ENCODE data around the gene PIGK.

Gene PIGK

DNA sequence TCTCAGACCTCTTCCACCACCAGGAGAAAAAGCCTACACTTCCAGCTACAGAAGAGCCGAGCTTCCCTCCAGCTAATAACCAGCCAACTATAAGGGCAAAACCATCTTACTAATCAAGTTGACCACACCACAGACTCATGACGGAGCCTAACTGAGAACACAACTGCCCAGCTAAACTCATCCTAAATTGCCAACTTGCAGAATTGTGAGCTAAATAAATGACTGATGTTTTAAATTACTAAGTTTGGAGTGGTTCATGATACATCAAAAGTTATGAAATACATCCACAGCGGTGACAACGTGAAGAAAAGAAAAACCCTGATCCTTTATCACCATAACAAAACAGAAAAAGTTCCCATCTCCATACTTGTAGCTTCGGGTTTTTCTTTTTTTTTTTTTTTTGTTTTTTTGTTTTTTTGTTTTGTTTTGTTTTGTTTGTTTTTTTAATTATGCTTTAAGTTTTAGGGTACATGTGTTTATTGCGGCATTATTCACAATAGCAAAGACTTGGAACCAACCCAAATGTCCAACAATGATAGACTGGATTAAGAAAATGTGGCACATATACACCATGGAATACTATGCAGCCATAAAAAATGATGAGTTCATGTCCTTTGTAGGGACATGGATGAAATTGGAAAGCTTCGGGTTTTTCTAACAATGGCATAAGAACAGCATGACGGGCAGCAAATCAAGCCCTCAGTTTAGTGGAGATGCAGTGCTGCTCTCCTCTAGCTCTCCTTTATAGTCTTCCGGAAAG lies 122.6 kb downstream of the PIGK start:
- no peak for DNase-seq (ENCODE audit: low read depth)

DNA sequence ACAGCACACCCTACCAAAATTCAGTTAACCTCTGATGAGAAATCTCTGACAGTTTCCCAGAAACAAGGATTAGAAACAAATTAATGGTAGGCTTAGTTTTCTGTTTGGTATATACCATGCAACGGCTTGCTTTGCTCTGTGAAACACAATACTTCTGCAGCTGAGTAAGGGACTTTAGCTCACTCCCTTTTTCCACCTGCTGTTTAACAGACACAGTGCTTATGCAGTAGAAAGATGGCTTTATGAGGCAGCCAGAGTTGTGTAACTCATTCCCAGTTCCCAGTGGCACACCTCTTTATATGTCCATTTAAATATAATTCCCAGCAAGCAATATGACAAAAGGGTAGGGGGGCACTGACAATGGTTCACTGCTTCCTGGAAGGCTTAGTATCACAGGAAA lies 124.0 kb downstream of the PIGK start:
- no peak for DNase-seq (ENCODE audit: low read depth)

DNA sequence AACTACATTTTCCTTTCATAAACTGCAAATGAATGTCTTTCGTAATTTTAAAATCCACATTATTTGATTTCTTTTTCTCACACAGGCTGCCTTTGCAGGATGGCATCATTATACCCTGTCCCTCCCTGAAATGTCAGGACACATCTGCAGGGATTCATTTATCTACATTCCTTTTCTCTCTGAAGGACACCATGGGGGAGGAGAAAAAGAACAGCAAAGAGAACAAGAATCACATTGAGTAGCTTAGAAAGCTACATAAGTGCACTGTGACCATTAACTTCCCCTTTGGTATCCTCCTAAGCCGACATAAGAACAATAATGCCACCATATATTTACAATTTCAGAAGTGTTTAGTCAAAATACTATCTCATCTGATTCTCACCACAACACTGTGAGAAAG lies 129.5 kb downstream of the PIGK start:
- DNase-seq (ENCODE audit: low read depth): no peak

DNA sequence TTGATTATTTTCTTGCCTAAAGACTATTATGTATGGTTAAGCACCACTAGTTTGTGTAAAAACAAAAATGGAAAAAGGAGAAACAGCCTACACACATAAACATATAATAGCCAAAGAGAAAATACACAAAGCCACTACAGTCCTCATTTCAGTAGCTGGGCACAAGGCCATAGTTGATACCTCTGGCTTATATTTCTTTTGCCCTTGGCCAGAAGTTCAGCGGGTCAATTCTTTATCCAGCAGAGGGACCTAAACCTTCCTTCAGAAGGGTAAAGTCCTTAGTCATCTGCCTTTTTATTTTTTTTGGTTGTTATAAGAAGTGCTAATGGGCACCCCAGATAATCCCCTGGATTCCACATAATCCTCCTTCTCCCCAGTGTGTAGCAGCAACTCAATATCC lies 134.1 kb downstream of the PIGK start:
- DNase-seq (ENCODE audit: low read depth): no peak

DNA sequence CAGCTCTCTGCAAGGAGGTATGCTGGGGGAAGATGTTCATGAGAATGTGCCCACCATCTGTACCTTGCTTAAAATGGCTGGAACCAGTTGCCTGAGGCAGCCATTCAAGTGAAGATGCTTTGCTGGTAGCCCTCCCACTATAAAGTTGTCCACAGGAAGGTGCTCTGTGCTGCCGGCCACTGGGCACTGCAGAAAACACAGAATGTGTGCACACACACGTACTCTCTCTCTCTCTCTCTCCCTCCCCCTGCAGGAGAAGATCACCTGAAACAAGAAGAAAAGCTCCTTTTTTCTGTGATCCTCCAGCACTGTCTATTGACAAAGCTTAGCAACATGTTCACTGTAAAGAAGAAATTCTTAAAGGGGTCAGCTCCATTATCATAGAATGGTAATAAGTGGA lies 134.8 kb downstream of the PIGK start:
- DNase-seq (ENCODE audit: low read depth): no peak

DNA sequence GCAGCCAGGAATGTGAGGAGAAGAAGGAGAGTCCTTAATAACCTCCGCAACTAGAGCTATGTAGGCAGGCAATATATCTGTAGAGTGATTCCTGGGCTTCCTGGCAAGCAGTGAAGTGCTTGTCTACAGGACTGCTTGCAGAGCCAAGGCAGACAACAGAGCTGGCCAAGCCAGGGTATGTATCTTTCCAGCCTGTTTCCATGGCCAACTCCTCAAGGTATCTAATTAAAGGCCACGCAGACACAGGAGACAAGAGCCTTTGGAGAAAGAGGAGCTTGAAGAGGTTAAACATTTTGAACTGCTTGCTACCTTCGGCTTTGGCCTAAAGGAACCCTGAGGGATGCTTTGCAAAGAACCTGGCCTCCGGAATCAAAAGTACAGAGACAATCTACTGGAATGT lies 137.4 kb downstream of the PIGK start:
- DNase-seq (ENCODE audit: low read depth): no peak

DNA sequence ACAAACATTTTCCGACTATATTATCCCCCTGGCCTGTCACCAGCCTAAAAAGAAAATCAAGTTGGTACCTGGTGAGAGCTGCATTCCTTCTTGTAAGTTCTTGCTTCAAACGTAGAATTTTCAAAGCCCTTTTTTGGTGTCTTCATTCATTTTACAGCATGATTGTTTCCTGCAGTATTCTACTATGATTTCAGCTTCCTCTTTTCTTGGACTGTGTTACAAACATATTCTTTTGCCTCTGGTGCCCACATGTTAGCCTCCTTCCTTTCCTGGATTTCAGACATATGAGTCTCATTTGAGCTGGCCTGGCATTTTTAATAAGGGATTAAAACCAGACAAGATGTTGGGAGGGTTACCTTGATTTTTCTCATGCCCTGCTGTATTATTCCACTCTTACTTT lies 142.5 kb downstream of the PIGK start:
- DNase-seq (ENCODE audit: low read depth): no peak

DNA sequence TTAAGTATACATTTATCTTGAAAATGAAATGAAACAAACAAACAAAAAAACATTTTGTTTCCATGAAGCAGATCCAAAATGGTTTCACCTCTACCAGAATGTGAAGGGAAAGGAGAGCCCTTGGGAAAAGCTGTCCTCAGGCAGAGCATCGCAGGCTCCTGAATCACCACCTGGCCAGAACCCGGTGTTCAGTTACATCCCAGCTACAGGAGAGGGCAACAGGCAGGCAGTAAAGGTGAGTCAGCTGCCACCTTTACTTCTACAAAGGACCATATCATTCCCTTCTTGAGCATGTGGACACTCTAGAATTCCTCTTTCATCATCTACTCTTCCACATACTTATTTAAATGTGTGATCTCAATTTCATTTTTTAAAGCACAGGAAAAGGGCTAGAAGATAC lies 151.2 kb downstream of the PIGK start:
- DNase-seq (ENCODE audit: low read depth): no peak

DNA sequence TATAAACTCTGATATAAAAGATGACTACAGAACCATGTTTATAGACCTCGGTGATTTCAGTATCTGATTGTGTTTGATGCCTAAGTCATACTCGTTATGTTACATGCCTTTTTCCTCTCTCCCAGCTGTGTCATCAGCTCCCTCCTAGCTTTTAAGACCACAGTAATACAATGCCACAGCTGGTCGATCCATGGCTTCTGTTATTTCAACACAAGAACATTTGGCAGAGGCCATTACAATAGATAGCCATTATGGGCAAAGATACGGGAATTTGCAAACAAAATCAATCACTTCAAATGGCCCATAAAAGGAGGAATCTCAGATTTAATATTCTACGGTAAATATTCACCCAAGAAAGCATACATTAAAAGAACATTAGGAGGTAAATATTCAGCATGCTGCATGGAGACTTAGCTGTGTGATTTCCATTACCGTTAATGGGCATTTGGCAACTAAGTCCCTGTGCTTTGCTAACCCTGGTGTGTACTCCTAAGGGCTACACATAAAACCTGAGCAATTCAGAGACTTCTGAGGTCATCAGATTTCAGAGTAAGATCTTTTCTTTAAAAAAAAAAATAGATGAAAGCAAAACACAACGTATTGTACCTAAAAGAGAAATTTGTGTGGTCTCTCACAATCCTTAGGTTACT lies 153.4 kb downstream of the PIGK start:
- no peak for DNase-seq (ENCODE audit: low read depth)

DNA sequence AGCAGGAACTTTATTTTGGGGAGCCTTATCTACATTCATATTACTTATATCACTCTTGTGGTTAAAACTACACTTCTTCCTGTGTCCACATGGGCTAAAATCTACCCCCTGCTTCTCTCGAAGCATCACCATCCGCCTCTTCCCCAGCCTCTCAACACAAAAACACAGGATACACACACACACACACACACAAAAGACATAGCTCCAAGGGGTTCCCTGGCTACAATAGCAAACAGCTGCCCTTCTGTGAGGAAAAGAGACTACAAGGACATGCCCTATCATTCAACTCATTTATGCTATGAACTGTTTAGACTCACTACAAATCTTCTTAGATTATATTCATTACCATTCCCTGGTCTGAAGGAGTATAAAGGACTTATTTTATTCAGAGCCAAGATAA lies 155.0 kb downstream of the PIGK start:
- no peak for DNase-seq (ENCODE audit: low read depth)

DNA sequence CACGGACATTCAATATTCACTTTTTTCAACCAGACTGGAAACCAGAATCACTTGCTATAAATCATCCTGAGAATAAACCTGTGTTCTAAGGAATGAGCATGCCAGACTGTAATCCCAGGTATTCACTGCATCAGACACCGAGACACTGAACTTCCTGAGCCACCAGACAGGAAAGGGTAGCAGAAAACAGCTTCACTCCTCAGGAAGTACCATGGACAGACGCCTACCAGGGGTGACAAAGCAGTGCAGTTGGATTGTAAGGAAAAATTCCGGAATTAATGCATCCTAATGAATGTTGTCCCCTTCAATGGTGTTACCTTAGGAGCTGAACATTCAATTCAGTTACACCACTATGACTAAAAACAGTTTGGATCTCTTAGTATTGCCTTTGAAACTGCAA lies 156.1 kb downstream of the PIGK start:
- DNase-seq (ENCODE audit: low read depth): no peak

DNA sequence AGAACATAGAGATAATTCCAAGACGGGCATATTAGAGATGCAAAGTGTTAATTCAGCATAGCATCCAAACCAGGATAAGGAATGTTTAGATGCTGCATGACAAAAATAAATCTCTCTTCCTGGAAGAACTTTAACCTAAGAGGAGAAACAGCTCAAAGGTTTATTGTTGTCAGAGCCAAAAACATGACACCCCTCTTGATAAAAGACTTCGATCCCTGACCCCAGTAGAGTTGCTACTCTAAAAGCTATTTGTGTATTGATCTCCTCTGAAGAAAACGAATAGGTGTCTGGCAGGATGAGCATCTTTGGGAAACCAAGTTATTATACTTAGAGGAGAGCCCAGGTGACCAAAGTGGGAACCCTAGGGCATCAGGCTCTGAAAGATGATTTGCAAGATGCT lies 158.1 kb downstream of the PIGK start:
- no peak for DNase-seq (ENCODE audit: low read depth)

DNA sequence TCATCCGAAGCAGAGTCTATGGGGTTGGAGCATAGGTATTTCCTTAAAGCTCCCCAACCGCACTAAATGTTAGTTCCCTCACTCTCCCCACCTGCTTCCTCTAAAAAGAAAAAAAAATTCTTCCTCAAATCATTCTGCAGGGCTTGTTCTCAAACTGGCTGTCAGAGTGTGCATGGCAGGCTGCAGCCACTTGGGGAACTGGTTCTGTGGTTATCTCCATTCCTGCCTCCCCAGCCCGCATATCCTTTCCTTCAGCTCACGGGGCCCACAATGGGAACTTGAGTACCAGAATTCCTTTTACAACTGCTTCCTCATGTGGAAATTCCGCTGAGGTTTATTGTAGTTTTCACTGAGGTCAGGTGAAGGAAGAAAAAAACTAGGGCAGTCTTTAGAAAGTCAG lies 159.2 kb downstream of the PIGK start:
- DNase-seq (ENCODE audit: low read depth): no peak

DNA sequence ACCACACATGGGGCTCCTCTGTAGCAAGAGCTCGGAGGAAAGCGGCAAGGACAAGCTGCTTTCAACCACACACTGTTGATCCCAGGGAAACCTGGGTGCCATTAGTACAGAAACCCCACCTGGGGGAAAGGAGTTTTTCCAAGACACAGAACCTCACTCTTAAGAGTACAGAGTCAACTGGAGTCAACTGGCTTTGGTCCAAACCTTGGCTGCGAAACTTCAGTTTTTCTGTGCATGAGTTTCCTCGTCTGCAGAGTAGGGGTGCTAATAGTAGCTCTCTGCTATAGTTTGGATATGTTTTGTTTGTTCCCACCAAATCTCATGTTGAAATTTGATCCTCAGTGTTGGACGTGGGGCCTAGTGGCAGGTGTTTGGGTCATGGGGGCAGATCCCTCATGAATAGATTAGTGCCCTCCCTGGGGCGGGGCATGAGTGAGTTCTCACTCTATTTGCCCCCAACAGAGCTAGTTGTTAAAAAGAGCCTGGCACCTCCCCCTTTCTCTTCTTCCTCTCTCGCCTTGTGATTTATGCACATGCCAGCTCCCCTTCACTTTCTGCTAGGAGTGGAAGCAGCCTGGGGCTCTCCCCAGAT lies 161.1 kb downstream of the PIGK start:
- DNase-seq (ENCODE audit: low read depth): no peak

DNA sequence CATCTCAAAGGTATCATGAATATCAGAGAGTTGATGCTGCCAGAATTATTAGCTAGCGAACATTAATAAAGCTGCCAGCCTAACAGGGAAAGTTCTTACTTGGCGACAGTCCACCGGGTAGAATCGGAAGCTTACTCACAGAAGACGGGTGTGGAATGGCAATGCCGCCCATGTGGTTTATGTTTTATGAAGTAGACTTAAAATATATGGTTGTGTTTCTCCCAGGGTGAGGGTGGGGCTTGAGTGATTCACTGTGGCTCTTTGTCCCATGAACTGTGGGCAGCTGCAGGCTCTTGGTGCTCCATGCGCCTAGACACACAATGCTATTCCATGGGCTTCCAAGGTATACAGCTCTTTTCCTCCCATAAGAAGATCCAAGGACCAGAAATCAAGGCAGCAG lies 162.7 kb downstream of the PIGK start:
- DNase-seq (ENCODE audit: low read depth): no peak

DNA sequence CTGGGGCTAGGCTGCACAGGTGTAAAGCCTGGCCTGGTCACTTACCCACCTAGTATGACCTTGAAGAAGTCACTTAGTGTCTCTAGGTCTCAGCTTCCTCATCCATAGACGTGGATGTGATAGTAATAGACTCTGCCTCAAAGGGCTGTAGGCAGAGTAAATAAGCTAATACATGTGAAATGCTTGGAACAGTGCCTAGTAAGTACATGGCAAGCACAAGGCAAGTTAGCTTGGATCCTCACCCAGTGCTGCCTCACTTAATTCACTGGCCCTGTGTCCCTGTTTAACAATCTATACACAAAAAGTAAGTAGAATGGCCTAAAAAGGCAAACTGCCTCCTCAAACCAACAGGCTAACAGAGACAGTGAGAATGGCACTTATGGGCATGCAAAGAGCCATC lies 167.8 kb downstream of the PIGK start:
- DNase-seq (ENCODE audit: low read depth): no peak

DNA sequence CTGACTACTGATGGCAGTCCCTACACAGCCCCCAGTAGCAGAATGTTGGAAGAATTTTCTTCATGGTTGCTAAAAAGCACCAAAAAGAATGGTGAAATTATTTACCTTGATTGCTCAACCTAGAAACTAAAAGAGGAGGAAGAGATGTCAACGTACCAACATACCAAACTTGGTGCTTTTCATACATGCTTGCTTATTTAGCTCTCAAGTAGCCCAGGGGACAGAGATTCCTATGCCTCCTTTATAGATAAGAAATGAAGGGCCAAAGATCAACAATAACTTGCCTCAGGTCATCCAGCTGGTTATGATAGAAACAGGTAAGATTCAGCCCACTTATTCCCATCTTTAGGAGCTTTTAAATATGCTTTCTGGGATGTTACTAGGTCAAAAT lies 170.6 kb downstream of the PIGK start:
- DNase-seq (ENCODE audit: low read depth): no peak

DNA sequence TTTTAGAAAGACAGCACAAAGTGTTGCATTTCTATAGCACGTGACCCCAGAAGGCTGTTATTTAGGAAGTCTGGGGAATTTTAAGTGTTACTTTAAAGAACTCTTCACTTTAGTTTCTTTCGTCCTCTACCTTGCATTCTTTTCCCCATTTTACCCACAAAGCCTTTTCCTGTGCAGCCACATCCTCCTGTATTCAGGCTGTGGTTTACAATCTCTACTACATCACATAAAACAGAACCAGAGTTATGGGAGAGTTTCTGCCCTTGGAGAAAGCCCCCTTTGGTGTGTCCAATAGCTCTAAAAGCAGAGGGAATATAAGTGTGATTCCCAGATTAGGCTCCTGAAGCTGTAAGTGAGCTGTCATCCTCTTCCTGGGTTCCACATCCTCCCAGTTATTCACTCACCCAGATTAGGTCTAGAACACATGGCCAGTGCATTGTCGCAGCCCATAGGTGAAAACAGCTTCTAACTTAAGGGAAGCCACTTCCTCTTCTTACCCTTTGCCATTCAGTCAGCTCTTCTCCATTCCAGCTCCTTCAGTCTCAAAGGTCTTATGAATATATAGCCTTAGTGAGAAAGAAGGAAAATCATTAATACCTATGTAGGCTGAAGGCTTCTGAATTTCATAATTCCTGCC lies 171.1 kb downstream of the PIGK start:
- DNase-seq (ENCODE audit: low read depth): no peak

DNA sequence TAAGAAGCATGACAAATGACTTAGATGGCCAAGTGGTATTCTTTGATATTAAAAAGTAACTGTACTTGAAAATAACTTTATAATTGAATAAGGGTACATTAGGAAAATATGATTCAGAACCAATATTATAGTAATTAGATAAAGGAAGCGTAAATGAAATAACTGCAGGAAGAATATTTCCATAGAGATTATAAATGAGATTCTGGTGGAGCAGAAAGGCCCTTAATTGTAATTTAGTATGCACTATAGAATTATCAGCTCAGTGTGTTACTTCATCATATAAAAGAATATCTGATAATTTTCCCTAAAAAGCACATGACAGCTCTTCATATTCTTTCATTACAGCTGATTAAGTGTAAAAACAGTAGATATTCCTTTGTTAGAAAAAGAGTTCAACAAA lies 171.7 kb downstream of the PIGK start:
- no peak for DNase-seq (ENCODE audit: low read depth)

DNA sequence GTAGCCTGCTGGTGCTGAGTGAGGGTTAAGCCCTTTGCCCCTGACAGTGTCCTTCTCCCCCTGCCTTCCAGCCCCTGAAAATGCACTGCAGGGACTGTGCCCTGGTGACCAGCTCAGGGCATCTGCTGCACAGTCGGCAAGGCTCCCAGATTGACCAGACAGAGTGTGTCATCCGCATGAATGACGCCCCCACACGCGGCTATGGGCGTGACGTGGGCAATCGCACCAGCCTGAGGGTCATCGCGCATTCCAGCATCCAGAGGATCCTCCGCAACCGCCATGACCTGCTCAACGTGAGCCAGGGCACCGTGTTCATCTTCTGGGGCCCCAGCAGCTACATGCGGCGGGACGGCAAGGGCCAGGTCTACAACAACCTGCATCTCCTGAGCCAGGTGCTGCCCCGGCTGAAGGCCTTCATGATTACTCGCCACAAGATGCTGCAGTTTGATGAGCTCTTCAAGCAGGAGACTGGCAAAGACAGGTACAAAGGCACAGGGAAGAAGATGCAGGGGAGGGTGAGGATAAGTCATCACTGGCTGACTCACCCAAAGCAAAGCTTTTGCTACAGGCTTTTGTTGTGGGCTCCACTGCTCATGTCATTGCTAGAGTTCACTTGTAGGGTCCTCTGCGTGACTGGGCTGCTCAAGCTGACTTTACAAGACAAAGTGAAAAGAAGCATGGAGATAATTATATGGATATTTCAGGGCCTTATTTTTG lies 174.9 kb downstream of the PIGK start:
- DNase-seq (ENCODE audit: low read depth): no peak

DNA sequence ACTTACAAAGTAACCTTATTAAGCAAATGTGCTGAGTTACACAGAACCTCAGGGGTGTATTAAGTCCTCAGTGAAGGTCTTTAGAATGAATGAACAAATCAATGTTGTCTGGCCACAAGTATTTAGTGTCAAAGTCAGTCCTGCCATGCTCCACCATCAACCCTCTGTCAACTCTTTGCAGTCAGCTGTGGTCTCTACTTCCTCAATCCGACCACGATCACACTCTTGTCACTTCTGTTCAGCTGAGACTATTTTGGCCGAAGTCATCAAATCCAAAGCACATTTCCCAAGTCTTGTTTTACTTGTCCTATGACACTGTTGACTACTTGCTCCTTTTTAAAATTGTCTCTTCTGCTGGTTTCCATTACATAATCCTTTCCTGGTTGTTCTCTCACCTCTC lies 178.4 kb downstream of the PIGK start:
- DNase-seq (ENCODE audit: low read depth): no peak

DNA sequence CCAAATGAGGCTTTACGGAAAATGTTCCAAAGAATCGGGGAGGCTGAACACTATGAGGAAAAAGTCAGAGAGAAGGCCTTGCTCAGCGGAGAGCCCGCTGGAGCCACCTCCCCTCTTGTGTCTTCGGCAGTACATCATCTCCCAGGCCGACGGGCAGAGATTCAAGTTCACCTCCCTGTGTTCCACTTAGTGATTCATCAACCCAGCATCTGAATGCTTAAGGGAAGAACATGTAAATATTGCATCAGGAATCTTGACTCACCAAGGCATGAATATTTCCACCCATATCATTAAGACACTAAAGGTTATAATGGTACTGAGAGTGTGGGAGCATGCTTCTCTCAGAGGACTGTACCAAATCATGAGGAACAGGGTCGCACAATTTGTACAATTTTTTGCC lies 179.5 kb downstream of the PIGK start:
- peak; percentile 94 for DNase-seq (ENCODE audit: low read depth)

DNA sequence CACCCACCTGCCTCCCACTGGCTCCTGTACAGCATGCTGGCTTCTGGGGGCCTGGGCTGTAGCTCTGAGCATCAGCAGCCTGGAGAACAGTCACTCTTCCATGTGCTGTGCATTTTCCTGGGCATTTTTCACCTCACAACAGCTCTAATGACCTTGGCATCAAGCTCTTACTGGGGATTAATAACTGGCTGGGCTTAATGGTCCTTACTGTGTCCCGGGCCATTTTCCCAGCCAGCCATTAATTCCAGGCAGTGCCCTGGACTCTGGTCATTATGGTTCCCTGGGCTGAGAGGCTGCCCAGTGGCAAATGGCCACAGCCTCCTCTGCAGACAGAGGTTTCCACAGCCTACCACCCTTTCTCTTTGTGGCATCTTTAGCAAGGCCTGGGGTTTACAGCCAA lies 180.1 kb downstream of the PIGK start:
- DNase-seq (ENCODE audit: low read depth): no peak
